Large intestine (tissue), 3 donors: ENCODE results near the gene TMEM132D. TPM values are rescaled to one million over a fixed set of nuclear protein-coding genes. Genes with fewer than 3 reads are reported as not detected.
"Not testable (repeated sequence)": the region's sequence is repeated elsewhere in the genome, so short reads cannot be mapped to it uniquely, and the experiment has no call there.

Source experiments
- DNase-seq, 2 donors: peaks; one replicate each; pipeline versions ENCODE4 v3.0.0 to v3.0.0-alpha.2; 2013
- H3K27ac ChIP-seq: one replicate; pipeline ENCODE4 v1.5.1; 2013; ENCODE audit warnings: low read length
- H3K27me3 ChIP-seq: 2 replicates; pipeline ENCODE4 v1.6.1; 2013; ENCODE audit warnings: low read length; ENCODE audit not compliant: control insufficient read depth, insufficient read depth
- H3K36me3 ChIP-seq: 2 replicates; pipeline ENCODE4 v1.6.1; 2013; ENCODE audit warnings: low read length; ENCODE audit not compliant: control insufficient read depth, insufficient read depth
- H3K4me1 ChIP-seq: one replicate; pipeline ENCODE4 v1.6.1; 2013; ENCODE audit warnings: low read length; ENCODE audit not compliant: control insufficient read depth, insufficient read depth
- H3K4me3 ChIP-seq: one replicate; pipeline ENCODE4 v1.5.1; 2013; ENCODE audit warnings: low read length
- H3K9me3 ChIP-seq: one replicate; pipeline ENCODE4 v1.6.1; 2013; ENCODE audit warnings: mild to moderate bottlenecking, low read depth, low read length, moderate library complexity; ENCODE audit not compliant: control insufficient read depth
- WGBS: methylation state at CpG from one replicate; pipeline ENCODE4 v1.1.5; 2013; ENCODE audit warnings: low lambda C conversion rate; ENCODE audit not compliant: insufficient coverage; 5-methylcytosine and 5-hydroxymethylcytosine counted together
- polyA plus RNA-seq: library from polyadenylated mRNA; unstranded; fragments of 120-200 nt; gene quantifications from one replicate; pipeline ENCODE4 v1.2.1, GENCODE V29; 2013

The TMEM132D gene
- polyA plus RNA-seq, 1 donor = 0.55 TPM

DNA sequence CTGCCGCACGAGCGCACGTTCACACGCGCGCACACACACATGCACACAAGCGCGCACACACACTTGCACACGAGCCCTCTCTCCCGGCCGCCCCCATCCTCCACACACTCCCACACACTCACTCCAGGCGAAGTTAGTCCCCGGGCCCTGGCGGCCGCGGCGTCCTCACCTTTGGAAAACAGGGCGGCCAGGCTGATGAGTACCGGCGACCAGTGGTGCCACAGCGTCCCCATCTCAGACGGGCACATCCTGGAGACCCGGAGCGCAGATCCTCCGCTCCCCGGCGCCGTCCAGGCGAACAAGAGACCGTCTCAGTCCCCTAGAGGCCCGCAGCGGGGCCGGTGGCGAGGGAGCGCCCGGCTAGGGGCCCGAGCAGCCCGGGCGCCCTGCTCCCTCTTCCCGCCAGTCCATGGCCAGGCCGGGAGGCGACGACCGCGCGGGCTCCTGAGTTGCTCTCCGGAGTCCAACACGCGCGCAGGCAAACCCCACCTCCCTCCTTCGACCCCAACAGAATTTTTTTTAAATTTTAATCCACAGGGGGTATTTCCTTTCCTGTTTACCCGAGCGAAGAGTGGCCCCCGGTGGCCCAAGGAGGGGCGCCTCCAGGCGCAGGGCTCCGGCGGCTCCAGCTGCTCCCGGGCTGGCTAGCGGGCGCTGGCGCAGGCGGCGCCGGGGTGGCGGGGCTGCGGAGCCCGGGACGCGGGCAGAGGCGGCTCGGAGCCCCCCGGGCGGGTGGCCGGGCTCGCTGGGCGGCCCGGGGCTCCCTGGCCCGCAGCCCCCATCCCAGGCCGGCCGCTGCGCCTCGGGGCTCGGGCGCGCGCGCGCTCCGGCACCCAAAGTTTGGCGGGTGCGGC lies 506 bp downstream of the TMEM132D start:
- no peak for DNase-seq
- H3K9me3 ChIP-seq = no peaks in the 10 kb centered on the region
- no peak overlapping the region for H3K4me3 ChIP-seq
- H3K4me1 ChIP-seq = no peaks in the 10 kb centered on the region
- H3K27ac ChIP-seq = no peak overlapping the region
- no CpG with 5 or more reads among the region's 93 CpGs for WGBS
- H3K27me3 ChIP-seq = peaks cover 36% of the 10 kb centered on the region
- no peaks in the 10 kb centered on the region for H3K36me3 ChIP-seq

DNA sequence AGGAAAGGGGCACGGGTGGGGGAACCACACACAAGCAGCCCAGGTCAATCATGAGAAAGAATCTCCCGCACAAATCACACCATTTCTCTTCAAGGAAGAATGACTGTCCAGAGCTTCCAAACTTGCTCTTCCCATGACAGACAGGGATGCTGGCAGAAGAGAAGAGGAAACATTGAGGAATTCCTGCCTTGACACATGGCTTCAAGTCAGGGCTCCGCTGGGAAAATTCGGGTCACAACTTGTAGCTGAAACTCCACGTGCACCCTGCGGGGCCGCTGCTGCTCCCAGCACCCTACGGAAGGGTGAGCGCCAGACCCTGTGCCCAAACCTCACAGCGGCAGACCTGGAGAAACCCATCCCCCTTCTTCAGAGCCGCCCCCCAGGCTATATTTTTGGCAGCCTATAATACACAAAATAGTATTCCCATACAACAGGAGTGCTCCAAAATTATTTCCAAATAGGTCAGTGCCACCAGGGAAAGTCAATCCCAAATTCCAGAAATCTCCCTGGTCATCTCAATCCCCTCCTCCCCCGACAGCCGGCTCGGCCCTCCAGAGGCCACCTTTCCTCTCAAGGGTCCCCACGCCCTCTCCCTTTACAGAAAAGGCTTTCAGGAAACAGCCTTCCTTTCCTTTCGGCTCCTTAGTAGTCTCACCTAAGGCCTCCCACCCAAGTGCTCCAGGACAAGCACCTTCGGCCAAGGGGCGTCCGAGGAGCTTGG lies 1.3 kb downstream of the TMEM132D start:
- Histone ChIP-seq H3K4me1 (no peaks in the 10 kb centered on the region), H3K27me3 (peaks cover 36% of the 10 kb centered on the region), H3K36me3 (no peaks in the 10 kb centered on the region), H3K4me3 (no peak overlapping the region), H3K9me3 (no peaks in the 10 kb centered on the region), H3K27ac (no peak overlapping the region)
- WGBS = no CpG with 5 or more reads among the region's 19 CpGs
- no peak for DNase-seq

DNA sequence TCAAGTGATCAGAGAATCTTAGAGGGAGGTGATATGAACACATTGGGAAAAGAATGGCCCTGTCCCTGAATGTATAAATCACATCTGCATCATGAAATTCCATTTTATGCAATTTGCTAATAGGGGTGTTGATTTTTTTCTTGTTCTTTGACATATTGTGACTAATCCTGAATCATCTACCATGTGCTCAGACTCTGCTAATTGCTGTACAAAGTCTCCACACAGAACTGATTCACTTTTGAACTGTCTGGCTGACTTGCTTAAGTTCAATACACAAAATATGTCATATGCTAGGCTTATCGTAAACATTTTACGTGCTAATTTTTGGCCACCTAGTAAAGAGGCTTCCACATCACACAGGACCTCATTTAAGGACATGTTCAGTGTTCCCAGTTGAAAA lies 2.6 kb downstream of the TMEM132D start:
- H3K4me3 ChIP-seq = no peak overlapping the region
- no CpG with 5 or more reads among the region's 2 CpGs for WGBS
- no peak overlapping the region for H3K27ac ChIP-seq
- peaks cover 35% of the 10 kb centered on the region for H3K27me3 ChIP-seq
- no peaks in the 10 kb centered on the region for H3K4me1 ChIP-seq
- H3K9me3 ChIP-seq = no peaks in the 10 kb centered on the region
- no peak for DNase-seq
- no peaks in the 10 kb centered on the region for H3K36me3 ChIP-seq

DNA sequence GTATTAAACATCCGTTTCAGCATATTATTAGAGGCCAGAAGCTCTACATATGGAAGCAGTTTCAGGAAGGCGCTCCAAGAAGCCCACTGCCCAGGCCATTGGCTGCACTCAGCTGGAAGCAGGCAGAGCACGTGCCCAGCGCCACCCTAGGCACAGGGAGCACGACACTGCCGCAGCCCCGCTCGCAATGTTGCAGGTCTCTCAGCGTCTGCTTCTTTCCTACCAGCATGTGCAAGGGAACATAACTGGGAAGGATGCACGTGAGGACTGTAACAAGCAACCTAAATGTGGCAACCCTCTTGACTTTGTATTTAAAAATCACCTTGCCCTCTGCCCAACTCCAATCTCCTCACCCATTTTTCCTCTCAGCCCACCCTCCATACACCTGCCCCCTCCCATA lies 3.5 kb downstream of the TMEM132D start:
- H3K4me1 ChIP-seq = no peaks in the 10 kb centered on the region
- 100% methylated on average over 1 of the region's 10 CpGs for WGBS
- no peak overlapping the region for H3K27ac ChIP-seq
- no peaks in the 10 kb centered on the region for H3K36me3 ChIP-seq
- peaks cover 33% of the 10 kb centered on the region for H3K27me3 ChIP-seq
- H3K4me3 ChIP-seq = no peak overlapping the region
- H3K9me3 ChIP-seq = no peaks in the 10 kb centered on the region
- no peak for DNase-seq

DNA sequence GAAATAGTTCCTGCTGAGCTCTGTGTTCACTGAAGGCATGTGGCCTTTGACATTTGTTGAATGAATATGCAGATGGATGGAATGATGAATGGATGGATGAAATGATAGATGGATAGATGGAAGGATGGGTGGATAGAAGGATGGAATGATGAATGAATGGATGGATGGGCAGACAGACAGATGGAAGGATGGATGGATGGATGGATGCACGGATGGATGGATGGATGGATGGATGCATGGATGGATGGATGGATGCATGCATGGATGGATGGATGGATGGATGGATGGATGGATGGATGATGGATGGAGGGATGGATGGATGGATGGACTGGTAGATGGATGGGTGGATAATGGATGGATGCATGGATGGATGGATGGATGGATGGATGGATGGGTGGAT lies 4.8 kb downstream of the TMEM132D start:
- H3K4me3 ChIP-seq, DNase-seq, H3K27ac ChIP-seq, H3K4me1 ChIP-seq, H3K9me3 ChIP-seq, H3K36me3 ChIP-seq: not testable (repeated sequence)
- WGBS = 78% methylated on average over 1 of the region's 1 CpG
- H3K27me3 ChIP-seq = peaks cover 22% of the 10 kb centered on the region

DNA sequence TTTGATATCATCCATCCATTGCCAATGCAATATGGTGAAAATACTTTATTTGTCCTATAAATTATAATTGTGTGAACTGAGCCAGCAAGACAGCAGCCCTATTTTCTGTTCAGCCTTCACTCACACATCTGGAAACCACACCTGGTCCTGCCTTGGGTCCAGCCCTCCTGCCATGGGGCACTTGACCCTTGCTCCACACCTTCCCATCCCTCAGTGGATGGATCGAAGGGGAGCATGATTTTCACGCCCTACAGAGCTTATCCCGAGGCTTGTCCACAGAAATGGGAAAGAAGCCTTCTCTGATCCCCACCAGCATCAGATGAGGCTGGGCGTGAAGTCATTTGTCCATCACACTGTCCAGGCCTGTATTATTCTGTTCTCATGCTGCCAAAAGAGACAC lies 10.1 kb downstream of the TMEM132D start:
- WGBS = 100% methylated on average over 1 of the region's 4 CpGs
- H3K36me3 ChIP-seq = no peaks in the 10 kb centered on the region
- H3K9me3 ChIP-seq = no peaks in the 10 kb centered on the region
- no peaks in the 10 kb centered on the region for H3K4me1 ChIP-seq
- no peak for DNase-seq
- no peak overlapping the region for H3K4me3 ChIP-seq
- no peak overlapping the region for H3K27ac ChIP-seq
- H3K27me3 ChIP-seq = no peaks in the 10 kb centered on the region

DNA sequence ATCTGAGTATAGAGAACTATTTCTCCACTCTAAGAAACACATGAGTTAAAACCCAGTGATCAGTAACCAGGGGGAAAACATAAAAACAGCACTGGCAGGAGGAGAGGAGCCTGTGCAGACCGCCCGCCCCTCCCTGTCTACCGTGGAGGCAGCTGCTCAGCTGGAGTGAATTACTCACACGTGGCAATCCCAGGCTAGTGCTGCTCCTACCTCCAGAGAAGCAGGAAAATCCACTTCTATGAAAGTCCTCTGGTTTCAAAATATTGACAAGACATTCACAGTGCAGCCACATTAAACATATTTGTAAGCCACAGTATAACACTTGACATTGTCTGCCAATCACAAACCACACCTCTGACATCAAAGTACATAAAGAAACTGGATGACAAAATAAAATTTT lies 16.7 kb downstream of the TMEM132D start:
- H3K4me3 ChIP-seq = no peak overlapping the region
- H3K27me3 ChIP-seq = no peaks in the 10 kb centered on the region
- H3K36me3 ChIP-seq = no peaks in the 10 kb centered on the region
- H3K4me1 ChIP-seq = no peaks in the 10 kb centered on the region
- WGBS = no CpG with 5 or more reads among the region's 4 CpGs
- no peak overlapping the region for H3K27ac ChIP-seq
- no peaks in the 10 kb centered on the region for H3K9me3 ChIP-seq
- no peak for DNase-seq

DNA sequence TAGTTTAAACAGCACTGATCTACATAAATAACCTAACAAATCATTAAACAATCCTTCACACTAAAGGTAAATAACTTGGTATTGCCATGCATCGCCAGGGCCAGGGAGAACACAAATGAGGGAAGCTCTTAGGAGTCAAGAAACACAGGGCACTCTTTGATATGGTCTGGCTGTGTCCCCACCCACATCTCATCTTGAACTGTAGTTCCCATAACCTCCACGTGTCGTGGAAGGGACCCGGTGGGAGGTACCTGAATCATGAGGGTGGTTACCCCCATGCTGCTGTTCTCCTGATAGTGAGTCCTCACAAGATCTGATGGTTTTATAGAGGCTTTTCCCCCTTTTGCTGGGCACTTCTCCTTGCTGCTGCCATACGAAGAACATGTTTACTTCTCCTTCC lies 17.3 kb downstream of the TMEM132D start:
- H3K27me3 ChIP-seq = no peaks in the 10 kb centered on the region
- DNase-seq = no peak
- no peaks in the 10 kb centered on the region for H3K36me3 ChIP-seq

DNA sequence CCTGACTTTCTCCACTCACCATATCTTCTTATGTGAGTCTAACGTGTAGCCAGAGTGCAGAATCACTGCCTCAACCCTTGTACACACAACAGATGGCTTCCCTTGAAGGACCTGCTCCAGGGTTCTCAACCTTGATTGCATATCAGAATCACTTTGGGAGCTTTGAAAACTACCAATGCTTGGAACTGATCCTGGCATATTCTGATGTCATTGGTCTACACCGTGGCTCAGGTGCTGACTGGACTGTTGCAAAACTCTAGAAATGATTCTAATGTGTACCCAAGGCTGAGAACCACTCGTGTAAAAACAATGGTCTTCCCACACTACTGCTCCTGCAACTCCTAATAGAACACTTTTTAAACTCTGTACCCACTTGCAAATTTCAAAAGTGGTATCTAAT lies 18.5 kb downstream of the TMEM132D start:
- WGBS = no CpG with 5 or more reads among the region's 3 CpGs
- no peak for DNase-seq
- H3K4me1 ChIP-seq = no peaks in the 10 kb centered on the region
- no peaks in the 10 kb centered on the region for H3K27me3 ChIP-seq
- H3K36me3 ChIP-seq = no peaks in the 10 kb centered on the region
- H3K9me3 ChIP-seq = no peaks in the 10 kb centered on the region
- no peak overlapping the region for H3K4me3 ChIP-seq
- H3K27ac ChIP-seq = no peak overlapping the region

More for the DNA sequence above, 17.3 kb downstream of the TMEM132D start:
- Histone ChIP-seq H3K4me3 (no peak overlapping the region), H3K27ac (no peak overlapping the region), H3K4me1 (no peaks in the 10 kb centered on the region), H3K9me3 (no peaks in the 10 kb centered on the region)
- WGBS = no CpG with 5 or more reads among the region's 5 CpGs

DNA sequence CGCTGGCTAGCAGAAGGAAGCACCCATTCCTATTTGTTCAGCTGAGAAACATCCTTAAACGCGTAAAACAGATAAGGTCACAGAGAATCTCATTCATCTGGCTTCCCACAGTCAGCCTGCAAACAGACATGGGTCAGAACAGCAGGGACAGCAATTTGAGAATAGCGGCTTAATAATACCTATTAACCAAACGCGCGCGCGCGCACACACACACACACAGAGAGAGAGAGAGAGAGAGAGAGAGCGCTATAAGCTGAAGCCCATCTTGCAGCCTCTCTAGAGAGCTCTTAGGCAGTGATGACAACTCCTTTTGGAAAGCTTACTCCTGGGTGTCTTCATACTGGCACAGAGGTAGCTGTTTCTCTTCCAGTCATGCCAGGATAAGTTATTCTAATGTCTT lies 26.4 kb downstream of the TMEM132D start:
- DNase-seq = no peak
- Histone ChIP-seq H3K27me3 (no peaks in the 10 kb centered on the region), H3K27ac (no peak overlapping the region), H3K4me1 (no peaks in the 10 kb centered on the region), H3K36me3 (no peaks in the 10 kb centered on the region), H3K9me3 (peaks cover 3% of the 10 kb centered on the region), H3K4me3 (no peak overlapping the region)
- 92% methylated on average over 2 of the region's 11 CpGs for WGBS
